Measurements from ENCODE around the gene RBM42. TPM values are rescaled to one million over a fixed set of nuclear protein-coding genes. Genes with fewer than 3 reads are reported as not detected.
"Not testable (repeated sequence)": the region's sequence is repeated elsewhere in the genome, so short reads cannot be mapped to it uniquely, and the experiment has no call there.

Gene RBM42
- total and polyA plus RNA-seq, 7 donors: 50.1 to 69.1 (median 61.1) TPM

- H3K27ac ChIP-seq: peak overlapping the region; percentile 77
- H3K4me1 ChIP-seq: peaks cover 20% of the 10 kb centered on the region
- H3K27me3 ChIP-seq (ENCODE audit: insufficient read depth in 3 of 3, low read length in 2 of 3): no peaks in the 10 kb centered on the region
- intact Hi-C loops (cut with DNase I): loop anchor here in 1 of 2 donors (5.0 kb wide), 2 partner anchors 72 to 98 kb away; partner anchors contain the start of genes KMT2B and TMEM147
- no peaks in the 10 kb centered on the region for H3K9me3 ChIP-seq
- WGBS, 3 donors: 18 to 23% (median 18%) methylated on average over 20 of the region's 20 CpGs
- peak; percentile 39 to 70 (median 58) for ATAC-seq
- DNase-seq: peak; percentile 88 to 89
- peaks cover 0 to 9% of the 10 kb centered on the region in 2 donors for H3K36me3 ChIP-seq (ENCODE audit: insufficient read depth in 1 of 2, low read depth in 1 of 2)
- no peak for TF ChIP-seq CTCF (IDR thresholded peaks at IDR 0.05)
- peak overlapping the region; percentile 67 for H3K4me3 ChIP-seq
Observed at GRCh38 chr19:35644987-35645679, 16.3 kb downstream of the RBM42 start.

- 76 to 80% (median 77%) methylated on average over 7 of the region's 7 CpGs for WGBS, 3 donors
- no peak for TF ChIP-seq CTCF (IDR thresholded peaks at IDR 0.05)
- H3K4me3 ChIP-seq: peak overlapping the region; percentile 67
- H3K27me3 ChIP-seq (ENCODE audit: insufficient read depth in 3 of 3, low read length in 2 of 3): no peaks in the 10 kb centered on the region
- H3K9me3 ChIP-seq: no peaks in the 10 kb centered on the region
- H3K4me1 ChIP-seq: peaks cover 21% of the 10 kb centered on the region
- ATAC-seq (no peak), DNase-seq (no peak)
- H3K27ac ChIP-seq: no peak overlapping the region
- peaks cover 1 to 15% of the 10 kb centered on the region in 2 donors for H3K36me3 ChIP-seq (ENCODE audit: insufficient read depth in 1 of 2, low read depth in 1 of 2)
- intact Hi-C loops (cut with DNase I): loop anchor here in 1 of 2 donors (5.0 kb wide), 2 partner anchors 71 to 99 kb away; partner anchors contain the start of genes KMT2B and TMEM147
Observed at GRCh38 chr19:35645680-35646511, 17.1 kb downstream of the RBM42 start.

GRCh38 chr19:35648017-35648961 is 19.5 kb downstream of the RBM42 start, which contains the start of gene COX6B1:
Gene COX6B1 (plus strand): TSS chr19:35648323. CDS start chr19:35651244, 2,921 bp downstream.
- 0% methylated on average over 46 of the region's 46 CpGs for WGBS, 3 donors
- Histone ChIP-seq H3K27ac (peak within 1 kb of the TSS; percentile 91), H3K27me3 (ENCODE audit: insufficient read depth in 3 of 3, low read length in 2 of 3) (no peaks in the 10 kb centered on the region), H3K36me3 (ENCODE audit: insufficient read depth in 1 of 2, low read depth in 1 of 2) (peaks cover 8 to 38% of the 10 kb centered on the region in 2 donors), H3K9me3 (no peaks in the 10 kb centered on the region), H3K4me3 (peak within 1 kb of the TSS; percentile 97), H3K4me1 (peaks cover 20% of the 10 kb centered on the region)
- DNase-seq (peak; percentile 92 to 95), ATAC-seq (peak; percentile 84 to 91 (median 90))
- no peak for TF ChIP-seq CTCF (IDR thresholded peaks at IDR 0.05)
- intact Hi-C loops (cut with DNase I): loop anchor here in 1 of 2 donors (5.0 kb wide), 2 partner anchors 69 to 101 kb away; partner anchors contain the start of genes KMT2B and TMEM147

GRCh38 chr19:35650581-35650980 is 21.7 kb downstream of the RBM42 start:
- ATAC-seq (no peak), DNase-seq (no peak)
- TF ChIP-seq CTCF (IDR thresholded peaks at IDR 0.05): no peak
- Histone ChIP-seq H3K27me3 (ENCODE audit: insufficient read depth in 3 of 3, low read length in 2 of 3) (no peaks in the 10 kb centered on the region), H3K9me3 (no peaks in the 10 kb centered on the region), H3K36me3 (ENCODE audit: insufficient read depth in 1 of 2, low read depth in 1 of 2) (peaks cover 11 to 61% of the 10 kb centered on the region in 2 donors), H3K27ac (no peak overlapping the region), H3K4me1 (peaks cover 17% of the 10 kb centered on the region), H3K4me3 (no peak overlapping the region)
- WGBS, 3 donors: 74 to 79% (median 77%) methylated on average over 9 of the region's 9 CpGs
- intact Hi-C loops (cut with DNase I): no loop called here

- H3K9me3 ChIP-seq; H3K27me3 ChIP-seq (ENCODE audit: insufficient read depth in 3 of 3, low read length in 2 of 3); H3K4me3 ChIP-seq; intact Hi-C loops (cut with DNase I); H3K4me1 ChIP-seq; H3K27ac ChIP-seq; DNase-seq; ATAC-seq: not testable (repeated sequence)
- H3K36me3 ChIP-seq (ENCODE audit: insufficient read depth in 1 of 2, low read depth in 1 of 2): peaks cover 14 to 97% of the 10 kb centered on the region in 2 donors
- 93 to 97% (median 94%) methylated on average over 6 of the region's 6 CpGs for whole genome bisulfite sequencing, 3 donors
Observed at GRCh38 chr19:35654828-35655227, 26.0 kb downstream of the RBM42 start.

Data from psoas muscle (tissue), 8 donors.